ENCODE data around the gene NUDT5.

DNA sequence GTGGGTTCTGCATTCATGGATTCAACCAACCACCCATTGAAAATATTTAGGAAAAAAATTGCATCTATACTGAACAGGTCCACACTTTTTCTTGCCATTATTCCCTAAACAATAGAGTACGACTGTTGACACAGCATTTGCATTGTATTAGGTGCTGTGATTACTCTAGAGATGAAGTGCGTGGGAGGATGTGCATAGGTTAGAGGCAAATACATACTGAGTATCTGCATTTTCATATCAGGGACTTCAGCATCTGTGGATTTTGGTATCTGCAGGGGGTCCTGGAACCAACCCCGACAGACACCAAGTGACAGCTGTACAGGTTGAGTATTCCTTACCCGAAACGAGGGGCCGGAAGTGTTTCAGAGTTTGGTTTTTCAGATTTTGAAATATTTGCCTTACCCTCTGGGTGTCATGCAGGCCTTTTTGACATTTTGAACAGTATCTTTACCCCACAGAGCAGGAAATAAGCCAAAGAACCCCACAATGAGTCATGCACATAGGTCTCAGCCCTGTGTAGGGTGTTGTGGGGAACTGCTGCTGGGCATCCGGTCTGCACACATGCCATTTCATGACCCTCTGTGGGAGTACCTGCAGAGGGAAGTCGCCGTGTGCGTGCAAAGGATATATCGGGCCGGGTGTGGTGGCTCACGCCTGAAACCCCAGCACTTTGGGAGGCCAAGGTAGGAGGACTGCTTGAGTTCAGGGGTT is 14.5 kb downstream of the NUDT5 start:
- TF ChIP-seq, protein P1, sequence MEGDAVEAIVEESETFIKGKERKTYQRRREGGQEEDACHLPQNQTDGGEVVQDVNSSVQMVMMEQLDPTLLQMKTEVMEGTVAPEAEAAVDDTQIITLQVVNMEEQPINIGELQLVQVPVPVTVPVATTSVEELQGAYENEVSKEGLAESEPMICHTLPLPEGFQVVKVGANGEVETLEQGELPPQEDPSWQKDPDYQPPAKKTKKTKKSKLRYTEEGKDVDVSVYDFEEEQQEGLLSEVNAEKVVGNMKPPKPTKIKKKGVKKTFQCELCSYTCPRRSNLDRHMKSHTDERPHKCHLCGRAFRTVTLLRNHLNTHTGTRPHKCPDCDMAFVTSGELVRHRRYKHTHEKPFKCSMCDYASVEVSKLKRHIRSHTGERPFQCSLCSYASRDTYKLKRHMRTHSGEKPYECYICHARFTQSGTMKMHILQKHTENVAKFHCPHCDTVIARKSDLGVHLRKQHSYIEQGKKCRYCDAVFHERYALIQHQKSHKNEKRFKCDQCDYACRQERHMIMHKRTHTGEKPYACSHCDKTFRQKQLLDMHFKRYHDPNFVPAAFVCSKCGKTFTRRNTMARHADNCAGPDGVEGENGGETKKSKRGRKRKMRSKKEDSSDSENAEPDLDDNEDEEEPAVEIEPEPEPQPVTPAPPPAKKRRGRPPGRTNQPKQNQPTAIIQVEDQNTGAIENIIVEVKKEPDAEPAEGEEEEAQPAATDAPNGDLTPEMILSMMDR (conservative IDR thresholded peaks at IDR 0.05) = no peak
- TF ChIP-seq ZFX (IDR thresholded peaks at IDR 0.05) = no peak

Measured in C4-2B (cell line).